Stimulated activated CD4-positive, alpha-beta T cell treated with anti-CD3 and anti-CD28 coated beads, Interleukin-1b, Interleukin-23, amount 100 ng/mL, for 4 hours (primary cell): ENCODE measurements around the gene DUXA.
A peak's percentile ranks its signal among the peaks of the same experiment; 100 is the strongest.
"Not testable (repeated sequence)": the region's sequence is repeated elsewhere in the genome, so short reads cannot be mapped to it uniquely, and the experiment has no call there.

Experiments
- DNase-seq, 2 donors: peaks; one replicate each; pipeline ENCODE4 v3.0.0-alpha.2; 2020; ENCODE audit warnings: low read depth in 2 of 2

The DUXA gene

GRCh38 chr19:57167385-57167784 is at the start of gene DUXA:
DUXA (minus strand) TSS chr19:57167485; CDS start chr19:57167443, 42 bp downstream.
- no peak for DNase-seq

GRCh38 chr19:57212109-57212508 is 44.8 kb upstream of the DUXA start:
- DNase-seq: no peak

- DNase-seq: no peak
Observed at GRCh38 chr19:57210381-57210780, 43.1 kb upstream of the DUXA start.

GRCh38 chr19:57202160-57202559 is 34.9 kb upstream of the DUXA start:
- no peak for DNase-seq

- not testable (repeated sequence) for DNase-seq
Observed at GRCh38 chr19:57197874-57198273, 30.6 kb upstream of the DUXA start.

GRCh38 chr19:57192993-57193392 is 25.7 kb upstream of the DUXA start:
- DNase-seq: no peak

GRCh38 chr19:57192077-57192420 is 24.8 kb upstream of the DUXA start:
- DNase-seq: no peak

GRCh38 chr19:57191141-57192076 is 24.1 kb upstream of the DUXA start, which contains the start of gene ZNF264:
ZNF264 (plus strand) TSS chr19:57191500; CDS start chr19:57191914, 414 bp downstream.
- DNase-seq: peak; percentile 81 to 84

- DNase-seq: no peak
Observed at GRCh38 chr19:57190301-57190700, 23.0 kb upstream of the DUXA start.

GRCh38 chr19:57171551-57172081 is 4.3 kb upstream of the DUXA start:
- peak in 1 of 2 donors; percentile 12 for DNase-seq

GRCh38 chr19:57165846-57166245 is 1.4 kb downstream of the DUXA start:
- no peak for DNase-seq

GRCh38 chr19:57161985-57162539 is 5.2 kb downstream of the DUXA start:
- no peak for DNase-seq

GRCh38 chr19:57152921-57153320 is 14.4 kb downstream of the DUXA start:
- no peak for DNase-seq

- no peak for DNase-seq
Observed at GRCh38 chr19:57141699-57142098, 25.6 kb downstream of the DUXA start.

- DNase-seq: no peak
Observed at GRCh38 chr19:57135797-57136196, 31.5 kb downstream of the DUXA start.

- DNase-seq: not testable (repeated sequence)
Observed at GRCh38 chr19:57127403-57127802, 39.9 kb downstream of the DUXA start.

GRCh38 chr19:57123882-57124281 is 43.4 kb downstream of the DUXA start:
- no peak for DNase-seq

- no peak for DNase-seq
Observed at GRCh38 chr19:57118848-57119247, 48.4 kb downstream of the DUXA start.

- DNase-seq: not testable (repeated sequence)
Observed at GRCh38 chr19:57113501-57113900, 53.8 kb downstream of the DUXA start.

- no peak for DNase-seq
Observed at GRCh38 chr19:57111329-57111644, 56.0 kb downstream of the DUXA start.

- DNase-seq: no peak
Observed at GRCh38 chr19:57110592-57111328, 56.5 kb downstream of the DUXA start.

GRCh38 chr19:57106722-57107235 is 60.5 kb downstream of the DUXA start:
- DNase-seq: no peak
